Breast epithelium (tissue), 3 donors: Measurements from ENCODE around the gene CPSF4.

ENCODE experiments used
- POLR2A ChIP-seq: fragments of 450-650 bp; IDR thresholded peaks from one replicate; pipeline ENCODE4 v1.6.1; 2016; ENCODE audit warnings: antibody characterized with exemption, mild to moderate bottlenecking, moderate library complexity
- TF ChIP-seq, protein P1 (sequence below), 3 donors: fragments of 450-650 bp; IDR thresholded peaks; one replicate each; pipeline ENCODE4 v1.5.1; 2016 to 2017; ENCODE audit warnings: antibody characterized with exemption in 3 of 3, mild to moderate bottlenecking in 3 of 3, moderate library complexity in 3 of 3

DNA sequence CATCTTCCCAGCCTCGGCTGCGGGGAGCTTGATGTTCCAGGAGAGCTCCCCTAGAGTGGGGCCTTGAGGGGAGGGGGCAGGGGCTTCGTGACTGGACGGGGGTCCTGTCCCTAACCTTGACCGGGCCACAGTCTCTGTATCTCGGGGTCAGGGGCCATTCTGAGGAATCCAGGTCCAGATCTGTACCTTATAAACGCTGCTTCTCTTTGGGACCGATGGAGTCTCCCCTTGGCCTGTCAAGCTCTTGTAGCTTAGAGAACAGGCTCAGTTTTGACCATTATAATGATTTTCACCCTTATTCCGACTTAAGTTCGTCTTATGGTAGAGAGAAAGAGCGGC, 66.5 kb downstream of the CPSF4 start:
- TF ChIP-seq, protein P1, sequence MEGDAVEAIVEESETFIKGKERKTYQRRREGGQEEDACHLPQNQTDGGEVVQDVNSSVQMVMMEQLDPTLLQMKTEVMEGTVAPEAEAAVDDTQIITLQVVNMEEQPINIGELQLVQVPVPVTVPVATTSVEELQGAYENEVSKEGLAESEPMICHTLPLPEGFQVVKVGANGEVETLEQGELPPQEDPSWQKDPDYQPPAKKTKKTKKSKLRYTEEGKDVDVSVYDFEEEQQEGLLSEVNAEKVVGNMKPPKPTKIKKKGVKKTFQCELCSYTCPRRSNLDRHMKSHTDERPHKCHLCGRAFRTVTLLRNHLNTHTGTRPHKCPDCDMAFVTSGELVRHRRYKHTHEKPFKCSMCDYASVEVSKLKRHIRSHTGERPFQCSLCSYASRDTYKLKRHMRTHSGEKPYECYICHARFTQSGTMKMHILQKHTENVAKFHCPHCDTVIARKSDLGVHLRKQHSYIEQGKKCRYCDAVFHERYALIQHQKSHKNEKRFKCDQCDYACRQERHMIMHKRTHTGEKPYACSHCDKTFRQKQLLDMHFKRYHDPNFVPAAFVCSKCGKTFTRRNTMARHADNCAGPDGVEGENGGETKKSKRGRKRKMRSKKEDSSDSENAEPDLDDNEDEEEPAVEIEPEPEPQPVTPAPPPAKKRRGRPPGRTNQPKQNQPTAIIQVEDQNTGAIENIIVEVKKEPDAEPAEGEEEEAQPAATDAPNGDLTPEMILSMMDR (IDR thresholded peaks at IDR 0.05): no peak
- no peak for TF ChIP-seq POLR2A
